K562 (cell line): ENCODE measurements around the gene MFSD11. TPM values are rescaled to one million over a fixed set of nuclear protein-coding genes. Genes with fewer than 3 reads are reported as not detected.

Experiments used
- CC2D1A ChIP-seq: fragments of 450-650 bp; IDR thresholded peaks from 2 replicates; pipeline ENCODE4 v1.6.1; 2017; ENCODE audit warnings: mild to moderate bottlenecking
- CEBPB ChIP-seq: fragments of 450-650 bp; IDR thresholded peaks from 2 replicates; pipeline ENCODE4 v1.6.1; 2016; ENCODE audit warnings: missing genetic modification characterization, missing compliant biosample characterization
- CSDE1 ChIP-seq, 2 experiments: fragments of 450-650 bp; IDR thresholded peaks; 2 replicates each; pipeline ENCODE4 v1.6.1; 2016; ENCODE audit warnings: mild to moderate bottlenecking in 1 of 2
- DNMT1 ChIP-seq: fragments of 450-650 bp; IDR thresholded peaks from 2 replicates; pipeline ENCODE4 v1.6.1; 2016; ENCODE audit warnings: antibody characterized with exemption, mild to moderate bottlenecking
- HDAC2 ChIP-seq: fragments of 450-650 bp; IDR thresholded peaks from 2 replicates; pipeline ENCODE4 v1.6.1; 2016; ENCODE audit warnings: mild to moderate bottlenecking
- NEUROD1 ChIP-seq: fragments of 150-350 bp; IDR thresholded peaks from 2 replicates; pipeline ENCODE4 v1.6.1; 2014; ENCODE audit warnings: borderline replicate concordance, low read length, low read depth; ENCODE audit not compliant: partially characterized antibody
- NR2C2 ChIP-seq, 2 experiments: fragments of 200-800 bp in 1 of 2; sonication (Bioruptor generic) in 1 of 2; sonication (generic) in 1 of 2; formaldehyde crosslinking in 1 of 2; IDR thresholded peaks; 2 replicates each; pipeline versions ENCODE4 v1.6.1 to v1.8.0; 2016 to 2022; ENCODE audit warnings: mild to moderate bottlenecking in 1 of 2, missing compliant biosample characterization in 1 of 2, missing genetic modification characterization in 1 of 2, missing genetic modification reagents in 1 of 2
- SAFB ChIP-seq: fragments of 200-400 bp; formaldehyde crosslinking; IDR thresholded peaks from 2 replicates; pipeline ENCODE4 v1.6.1; 2017; ENCODE audit warnings: low read depth, low read length, borderline replicate concordance
- SMARCC2 ChIP-seq: fragments of 450-650 bp; IDR thresholded peaks from 2 replicates; pipeline ENCODE4 v1.6.1; 2017; ENCODE audit warnings: antibody characterized with exemption, moderate library complexity, mild to moderate bottlenecking, low read depth
- SP2 ChIP-seq: IDR thresholded peaks from 2 replicates; pipeline ENCODE4 v1.6.1; 2011; ENCODE audit warnings: mild to moderate bottlenecking, low read depth, low read length, moderate library complexity; ENCODE audit not compliant: poor library complexity, severe bottlenecking; ENCODE audit errors: extremely low read depth
- U2AF1 ChIP-seq: fragments of 200-400 bp; formaldehyde crosslinking; optimal IDR thresholded peaks from 2 replicates; pipeline ENCODE3; 2017; ENCODE audit warnings: mild to moderate bottlenecking, low read depth, low read length, moderate library complexity
- ZNF143 ChIP-seq: sonication (generic); formaldehyde crosslinking; IDR thresholded peaks from 2 replicates; pipeline ENCODE4 v1.9.0; 2022; ENCODE audit warnings: mild to moderate bottlenecking, missing genetic modification reagents
- ZNF3 ChIP-seq: fragments of 250-450 bp; sonication (Bioruptor Pico); IDR thresholded peaks from 2 replicates; pipeline ENCODE4 v1.5.0; 2021; ENCODE audit warnings: mild to moderate bottlenecking, moderate library complexity
- ZNF764 ChIP-seq: fragments of 250-450 bp; sonication (Bioruptor Pico); IDR thresholded peaks from 2 replicates; pipeline ENCODE4 v1.4.0; 2020; ENCODE audit warnings: low read depth, mild to moderate bottlenecking, moderate library complexity
- polyA plus RNA-seq, 8 experiments: library from polyadenylated mRNA; depleted of rRNA in 4 of 8; stranded (reverse) in 5 of 8; unstranded in 3 of 8; fragments of >200 nt; fragmentation: Nextera tagmentation in 2 of 8; fragmentation: Illumina TruSeq in 1 of 8; extraction: Ambion mirVana in 2 of 8; extraction: Trizol in 1 of 8; gene quantifications; 2 replicates each; pipeline versions ENCODE4 v1.2.1 to v1.2.3, GENCODE V29; 2011 to 2014; ENCODE audit warnings: inconsistent platforms in 1 of 8, missing spikeins in 1 of 8
- total RNA-seq, 7 experiments: library from RNA; depleted of rRNA in 6 of 7; stranded (reverse); fragments of >200 nt in 6 of 7; fragmentation: Illumina TruSeq in 2 of 7; extraction: Trizol in 2 of 7; gene quantifications; 2 replicates each; pipeline versions ENCODE4 v1.2.1 to v1.2.3, GENCODE V29; 2011 to 2021; ENCODE audit warnings: low replicate concordance in 1 of 7
- TF ChIP-seq, protein P1 (sequence below): sonication (generic); formaldehyde crosslinking; IDR thresholded peaks from 2 replicates; pipeline ENCODE4 v1.9.0; 2022; ENCODE audit warnings: mild to moderate bottlenecking, missing genetic modification reagents
- TF ChIP-seq, protein P2 (sequence below): fragments of 150-350 bp; conservative IDR thresholded peaks from 2 replicates; pipeline ENCODE4 v1.6.1; 2014; ENCODE audit warnings: low read length
- TF ChIP-seq, protein P3 (sequence below), 2 experiments: fragments of 450-650 bp; formaldehyde crosslinking in 1 of 2; IDR thresholded peaks; 2 replicates each; pipeline versions ENCODE4 v1.4.0 to v1.6.1; 2014 to 2020; ENCODE audit warnings: mild to moderate bottlenecking in 2 of 2, borderline replicate concordance in 1 of 2, low read depth in 1 of 2

Gene MFSD11
- total and polyA plus RNA-seq, 9 of the 15 experiments (the other 6 are each of a cell fraction or from before 2014, with no cell fraction given) = 14.4 to 24.5 (median 19.9) TPM

DNA sequence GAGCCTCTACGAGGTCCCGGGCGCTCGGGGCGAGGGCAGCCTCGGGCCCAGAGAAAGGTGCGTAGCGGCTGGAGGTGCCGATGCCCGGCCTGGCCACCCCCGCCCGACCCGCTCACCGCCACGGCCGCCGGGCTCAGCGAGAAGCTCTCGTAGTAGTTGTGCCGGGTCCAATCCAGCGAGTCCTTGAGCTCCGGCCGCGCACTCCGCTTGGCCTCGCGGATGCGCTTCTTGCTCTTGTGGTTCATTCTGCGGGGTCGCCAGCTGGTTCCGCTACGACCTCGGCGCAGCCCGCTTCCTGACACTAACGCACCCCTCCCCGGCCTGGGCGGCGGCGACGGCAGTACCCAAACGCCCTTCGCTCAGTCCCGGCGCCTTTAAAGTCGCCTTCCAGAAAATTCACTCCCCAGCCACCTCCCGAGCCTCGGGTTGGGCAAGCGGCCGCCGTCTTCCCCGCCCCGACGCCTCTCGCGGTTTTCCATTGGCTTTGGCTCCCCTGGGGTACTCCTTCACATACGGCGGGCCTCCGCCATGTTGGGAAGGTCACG lies 11.6 kb upstream of the MFSD11 start, which contains the start of gene JMJD6 (continued):
- TF ChIP-seq HDAC2 (no peak; the same call in 1 of the 2 replicates), ZNF764 (CRISPR knock-in tag) (no peak), NR2C2 (CRISPR knock-in tag; IDR thresholded peaks at IDR 0.05) (no peak), NR2C2 (tag; IDR thresholded peaks at IDR 0.05) (peak; percentile 90), ZNF3 (CRISPR knock-in tag) (no peak), U2AF1 (no peak), SP2 (peak; percentile 56), ZNF143 (CRISPR knock-in tag) (no peak), CEBPB (0 out of 2 replicates have a peak, but pooled peaks have one; percentile 30), DNMT1 (no peak), SMARCC2 (no peak), SAFB (no peak), CSDE1 (IDR thresholded peaks at IDR 0.05) (0 out of 4 replicates have a peak, but pooled peaks of 1 of the 2 experiments have one; percentile 36), NEUROD1 (no peak), CC2D1A (no peak)
- TF ChIP-seq, protein P1, sequence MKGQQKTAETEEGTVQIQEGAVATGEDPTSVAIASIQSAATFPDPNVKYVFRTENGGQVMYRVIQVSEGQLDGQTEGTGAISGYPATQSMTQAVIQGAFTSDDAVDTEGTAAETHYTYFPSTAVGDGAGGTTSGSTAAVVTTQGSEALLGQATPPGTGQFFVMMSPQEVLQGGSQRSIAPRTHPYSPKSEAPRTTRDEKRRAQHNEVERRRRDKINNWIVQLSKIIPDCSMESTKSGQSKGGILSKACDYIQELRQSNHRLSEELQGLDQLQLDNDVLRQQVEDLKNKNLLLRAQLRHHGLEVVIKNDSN (CRISPR knock-in tag) = no peak
- TF ChIP-seq, protein P2, sequence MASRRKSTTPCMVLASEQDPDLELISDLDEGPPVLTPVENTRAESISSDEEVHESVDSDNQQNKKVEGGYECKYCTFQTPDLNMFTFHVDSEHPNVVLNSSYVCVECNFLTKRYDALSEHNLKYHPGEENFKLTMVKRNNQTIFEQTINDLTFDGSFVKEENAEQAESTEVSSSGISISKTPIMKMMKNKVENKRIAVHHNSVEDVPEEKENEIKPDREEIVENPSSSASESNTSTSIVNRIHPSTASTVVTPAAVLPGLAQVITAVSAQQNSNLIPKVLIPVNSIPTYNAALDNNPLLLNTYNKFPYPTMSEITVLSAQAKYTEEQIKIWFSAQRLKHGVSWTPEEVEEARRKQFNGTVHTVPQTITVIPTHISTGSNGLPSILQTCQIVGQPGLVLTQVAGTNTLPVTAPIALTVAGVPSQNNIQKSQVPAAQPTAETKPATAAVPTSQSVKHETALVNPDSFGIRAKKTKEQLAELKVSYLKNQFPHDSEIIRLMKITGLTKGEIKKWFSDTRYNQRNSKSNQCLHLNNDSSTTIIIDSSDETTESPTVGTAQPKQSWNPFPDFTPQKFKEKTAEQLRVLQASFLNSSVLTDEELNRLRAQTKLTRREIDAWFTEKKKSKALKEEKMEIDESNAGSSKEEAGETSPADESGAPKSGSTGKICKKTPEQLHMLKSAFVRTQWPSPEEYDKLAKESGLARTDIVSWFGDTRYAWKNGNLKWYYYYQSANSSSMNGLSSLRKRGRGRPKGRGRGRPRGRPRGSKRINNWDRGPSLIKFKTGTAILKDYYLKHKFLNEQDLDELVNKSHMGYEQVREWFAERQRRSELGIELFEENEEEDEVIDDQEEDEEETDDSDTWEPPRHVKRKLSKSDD = no peak
- TF ChIP-seq, protein P3, sequence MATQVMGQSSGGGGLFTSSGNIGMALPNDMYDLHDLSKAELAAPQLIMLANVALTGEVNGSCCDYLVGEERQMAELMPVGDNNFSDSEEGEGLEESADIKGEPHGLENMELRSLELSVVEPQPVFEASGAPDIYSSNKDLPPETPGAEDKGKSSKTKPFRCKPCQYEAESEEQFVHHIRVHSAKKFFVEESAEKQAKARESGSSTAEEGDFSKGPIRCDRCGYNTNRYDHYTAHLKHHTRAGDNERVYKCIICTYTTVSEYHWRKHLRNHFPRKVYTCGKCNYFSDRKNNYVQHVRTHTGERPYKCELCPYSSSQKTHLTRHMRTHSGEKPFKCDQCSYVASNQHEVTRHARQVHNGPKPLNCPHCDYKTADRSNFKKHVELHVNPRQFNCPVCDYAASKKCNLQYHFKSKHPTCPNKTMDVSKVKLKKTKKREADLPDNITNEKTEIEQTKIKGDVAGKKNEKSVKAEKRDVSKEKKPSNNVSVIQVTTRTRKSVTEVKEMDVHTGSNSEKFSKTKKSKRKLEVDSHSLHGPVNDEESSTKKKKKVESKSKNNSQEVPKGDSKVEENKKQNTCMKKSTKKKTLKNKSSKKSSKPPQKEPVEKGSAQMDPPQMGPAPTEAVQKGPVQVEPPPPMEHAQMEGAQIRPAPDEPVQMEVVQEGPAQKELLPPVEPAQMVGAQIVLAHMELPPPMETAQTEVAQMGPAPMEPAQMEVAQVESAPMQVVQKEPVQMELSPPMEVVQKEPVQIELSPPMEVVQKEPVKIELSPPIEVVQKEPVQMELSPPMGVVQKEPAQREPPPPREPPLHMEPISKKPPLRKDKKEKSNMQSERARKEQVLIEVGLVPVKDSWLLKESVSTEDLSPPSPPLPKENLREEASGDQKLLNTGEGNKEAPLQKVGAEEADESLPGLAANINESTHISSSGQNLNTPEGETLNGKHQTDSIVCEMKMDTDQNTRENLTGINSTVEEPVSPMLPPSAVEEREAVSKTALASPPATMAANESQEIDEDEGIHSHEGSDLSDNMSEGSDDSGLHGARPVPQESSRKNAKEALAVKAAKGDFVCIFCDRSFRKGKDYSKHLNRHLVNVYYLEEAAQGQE (IDR thresholded peaks at IDR 0.05; ENCODE audit: borderline replicate concordance) = no peak
- TF ChIP-seq, protein P3 (CRISPR knock-in tag; IDR thresholded peaks at IDR 0.05; ENCODE audit: low read depth) = 0 out of 2 replicates have a peak, but pooled peaks have one; percentile 21
